HEK293 (cell line): ENCODE measurements around the gene PAQR9.
A peak's percentile ranks its signal among the peaks of the same experiment; 100 is the strongest.

Source experiments
- CTCF ChIA-PET: fragments of 350-600 bp; formaldehyde crosslinking; extraction: SDS; loops from one replicate; lab custom pipeline; 2021; ENCODE audit warnings: antibody characterized with exemption; lab: Yijun Ruan, JAX
- POLR2A ChIA-PET: fragments of 300-600 bp; formaldehyde crosslinking; extraction: SDS; loops from one replicate; lab custom pipeline; 2020; ENCODE audit warnings: antibody characterized with exemption, inconsistent platforms; lab: Yijun Ruan, JAX
- H3K27ac ChIP-seq: fragments of 200-500 bp; sonication (Bioruptor generic); 2 replicates; pipeline ENCODE4 v1.5.1; 2014; ENCODE audit warnings: low read depth, low read length, control low read depth, inconsistent platforms; ENCODE audit errors: extremely low read depth
- H3K36me3 ChIP-seq, 2 experiments: fragments of 200-500 bp in 1 of 2; sonication (Bioruptor generic) in 1 of 2; 1 replicate in 1 of 2; 2 replicates in 1 of 2; pipeline ENCODE4 v1.5.1; 2014 to 2017; ENCODE audit warnings: inconsistent platforms in 2 of 2, low read length in 2 of 2; ENCODE audit not compliant: control insufficient read depth in 2 of 2, insufficient read depth in 1 of 2
- H3K4me1 ChIP-seq: fragments of 200-500 bp; sonication (Bioruptor generic); 2 replicates; pipeline ENCODE4 v1.5.1; 2014; ENCODE audit warnings: mild to moderate bottlenecking, low read length, inconsistent platforms; ENCODE audit not compliant: control insufficient read depth, insufficient read depth
- H3K4me3 ChIP-seq: 2 replicates; pipeline ENCODE4 v1.5.1; 2011; ENCODE audit warnings: low read depth, mild to moderate bottlenecking, control low read depth, low read length, moderate library complexity
- H3K9me3 ChIP-seq: fragments of 200-500 bp; sonication (Bioruptor generic); 2 replicates; pipeline ENCODE4 v1.5.1; 2014; ENCODE audit warnings: low read depth, low read length, inconsistent platforms; ENCODE audit not compliant: control insufficient read depth, insufficient read depth
- BCL11A ChIP-seq: fragments of 450-650 bp; formaldehyde crosslinking; IDR thresholded peaks from 2 replicates; pipeline ENCODE4 v1.5.1; 2016; ENCODE audit warnings: low read depth, missing biosample characterization, missing genetic modification characterization
- GLIS2 ChIP-seq: fragments of 450-650 bp; formaldehyde crosslinking; IDR thresholded peaks from 2 replicates; pipeline ENCODE4 v1.5.1; 2016; ENCODE audit warnings: missing biosample characterization, missing genetic modification characterization
- ZBTB20 ChIP-seq: fragments of 450-650 bp; formaldehyde crosslinking; IDR thresholded peaks from 2 replicates; pipeline ENCODE4 v1.5.1; 2016; ENCODE audit warnings: missing biosample characterization, missing genetic modification characterization
- ZBTB8A ChIP-seq: fragments of 450-650 bp; formaldehyde crosslinking; IDR thresholded peaks from 2 replicates; pipeline ENCODE4 v1.5.1; 2016; ENCODE audit warnings: missing biosample characterization, missing genetic modification characterization
- ZFHX2 ChIP-seq: fragments of 450-650 bp; formaldehyde crosslinking; conservative IDR thresholded peaks from 2 replicates; pipeline ENCODE4 v1.5.1; 2016; ENCODE audit warnings: missing biosample characterization, missing genetic modification characterization
- ZFP3 ChIP-seq: fragments of 450-650 bp; formaldehyde crosslinking; IDR thresholded peaks from 2 replicates; pipeline ENCODE4 v1.5.1; 2016; ENCODE audit warnings: low read depth, missing biosample characterization, missing genetic modification characterization
- ZNF174 ChIP-seq: fragments of 450-650 bp; formaldehyde crosslinking; IDR thresholded peaks from 2 replicates; pipeline ENCODE4 v1.5.0; 2017; ENCODE audit warnings: missing biosample characterization, mild to moderate bottlenecking, missing genetic modification characterization
- ZNF202 ChIP-seq: fragments of 450-650 bp; formaldehyde crosslinking; IDR thresholded peaks from 2 replicates; pipeline ENCODE4 v1.5.1; 2016; ENCODE audit warnings: missing biosample characterization, missing genetic modification characterization, borderline replicate concordance
- ZNF335 ChIP-seq: fragments of 450-650 bp; formaldehyde crosslinking; conservative IDR thresholded peaks from 2 replicates; pipeline ENCODE4 v1.5.1; 2016; ENCODE audit warnings: missing biosample characterization, missing genetic modification characterization
- ZNF350 ChIP-seq: fragments of 450-650 bp; formaldehyde crosslinking; IDR thresholded peaks from 2 replicates; pipeline ENCODE4 v1.5.0; 2017; ENCODE audit warnings: missing biosample characterization, mild to moderate bottlenecking, missing genetic modification characterization
- ZNF600 ChIP-seq: fragments of 450-650 bp; formaldehyde crosslinking; IDR thresholded peaks from 2 replicates; pipeline ENCODE4 v1.5.1; 2016; ENCODE audit warnings: missing biosample characterization, missing genetic modification characterization
- ZNF654 ChIP-seq: fragments of 450-650 bp; formaldehyde crosslinking; IDR thresholded peaks from 2 replicates; pipeline ENCODE4 v1.5.1; 2016; ENCODE audit warnings: low read depth, missing biosample characterization, missing genetic modification characterization
- ZNF664 ChIP-seq: fragments of 450-650 bp; formaldehyde crosslinking; IDR thresholded peaks from 2 replicates; pipeline ENCODE4 v1.5.1; 2016; ENCODE audit warnings: missing biosample characterization, missing genetic modification characterization
- ZSCAN23 ChIP-seq: fragments of 450-650 bp; formaldehyde crosslinking; IDR thresholded peaks from 2 replicates; pipeline ENCODE4 v1.5.1; 2016; ENCODE audit warnings: missing biosample characterization, missing genetic modification characterization
- TF ChIP-seq, protein P1 (sequence below): fragments of 450-650 bp; formaldehyde crosslinking; conservative IDR thresholded peaks from 2 replicates; pipeline ENCODE4 v1.5.1; 2016; ENCODE audit warnings: low read depth, missing biosample characterization, missing genetic modification characterization
- TF ChIP-seq, protein P2 (sequence below): fragments of 450-650 bp; formaldehyde crosslinking; IDR thresholded peaks from 2 replicates; pipeline ENCODE4 v1.5.1; 2016; ENCODE audit warnings: missing biosample characterization, missing genetic modification characterization
- TF ChIP-seq, protein P3 (sequence below): fragments of 450-650 bp; formaldehyde crosslinking; IDR thresholded peaks from 2 replicates; pipeline ENCODE4; 2016; ENCODE audit warnings: missing biosample characterization, missing genetic modification characterization
- TF ChIP-seq, protein P4 (sequence below): fragments of 450-650 bp; formaldehyde crosslinking; IDR thresholded peaks from 2 replicates; pipeline ENCODE4 v1.5.1; 2017; ENCODE audit warnings: missing biosample characterization, missing genetic modification characterization

PAQR9 gene

DNA sequence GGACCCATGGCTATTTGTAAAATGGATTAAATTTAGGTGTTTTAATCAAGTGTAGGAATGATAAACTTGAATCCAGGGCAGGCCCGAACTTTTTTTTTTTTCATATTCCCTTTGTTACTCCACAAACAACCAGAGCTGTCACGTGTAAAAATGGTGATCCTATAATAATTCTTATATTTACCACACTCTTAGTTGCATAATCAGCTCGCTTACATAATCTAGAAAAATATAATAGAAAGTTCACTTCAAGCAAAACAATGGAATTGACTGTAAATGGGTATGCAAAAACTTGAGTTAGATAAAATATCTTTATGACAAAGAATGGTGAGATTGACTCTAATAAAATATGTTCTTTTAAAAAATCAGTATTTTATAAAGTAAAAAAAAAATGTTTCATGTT is 2.1 kb upstream of the PAQR9 start (continued):
- TF ChIP-seq ZSCAN23 (tag by site-specific recombination) (no peak), ZNF174 (tag by site-specific recombination) (no peak), ZNF664 (no peak), ZFP3 (no peak)
- TF ChIP-seq, protein P1, sequence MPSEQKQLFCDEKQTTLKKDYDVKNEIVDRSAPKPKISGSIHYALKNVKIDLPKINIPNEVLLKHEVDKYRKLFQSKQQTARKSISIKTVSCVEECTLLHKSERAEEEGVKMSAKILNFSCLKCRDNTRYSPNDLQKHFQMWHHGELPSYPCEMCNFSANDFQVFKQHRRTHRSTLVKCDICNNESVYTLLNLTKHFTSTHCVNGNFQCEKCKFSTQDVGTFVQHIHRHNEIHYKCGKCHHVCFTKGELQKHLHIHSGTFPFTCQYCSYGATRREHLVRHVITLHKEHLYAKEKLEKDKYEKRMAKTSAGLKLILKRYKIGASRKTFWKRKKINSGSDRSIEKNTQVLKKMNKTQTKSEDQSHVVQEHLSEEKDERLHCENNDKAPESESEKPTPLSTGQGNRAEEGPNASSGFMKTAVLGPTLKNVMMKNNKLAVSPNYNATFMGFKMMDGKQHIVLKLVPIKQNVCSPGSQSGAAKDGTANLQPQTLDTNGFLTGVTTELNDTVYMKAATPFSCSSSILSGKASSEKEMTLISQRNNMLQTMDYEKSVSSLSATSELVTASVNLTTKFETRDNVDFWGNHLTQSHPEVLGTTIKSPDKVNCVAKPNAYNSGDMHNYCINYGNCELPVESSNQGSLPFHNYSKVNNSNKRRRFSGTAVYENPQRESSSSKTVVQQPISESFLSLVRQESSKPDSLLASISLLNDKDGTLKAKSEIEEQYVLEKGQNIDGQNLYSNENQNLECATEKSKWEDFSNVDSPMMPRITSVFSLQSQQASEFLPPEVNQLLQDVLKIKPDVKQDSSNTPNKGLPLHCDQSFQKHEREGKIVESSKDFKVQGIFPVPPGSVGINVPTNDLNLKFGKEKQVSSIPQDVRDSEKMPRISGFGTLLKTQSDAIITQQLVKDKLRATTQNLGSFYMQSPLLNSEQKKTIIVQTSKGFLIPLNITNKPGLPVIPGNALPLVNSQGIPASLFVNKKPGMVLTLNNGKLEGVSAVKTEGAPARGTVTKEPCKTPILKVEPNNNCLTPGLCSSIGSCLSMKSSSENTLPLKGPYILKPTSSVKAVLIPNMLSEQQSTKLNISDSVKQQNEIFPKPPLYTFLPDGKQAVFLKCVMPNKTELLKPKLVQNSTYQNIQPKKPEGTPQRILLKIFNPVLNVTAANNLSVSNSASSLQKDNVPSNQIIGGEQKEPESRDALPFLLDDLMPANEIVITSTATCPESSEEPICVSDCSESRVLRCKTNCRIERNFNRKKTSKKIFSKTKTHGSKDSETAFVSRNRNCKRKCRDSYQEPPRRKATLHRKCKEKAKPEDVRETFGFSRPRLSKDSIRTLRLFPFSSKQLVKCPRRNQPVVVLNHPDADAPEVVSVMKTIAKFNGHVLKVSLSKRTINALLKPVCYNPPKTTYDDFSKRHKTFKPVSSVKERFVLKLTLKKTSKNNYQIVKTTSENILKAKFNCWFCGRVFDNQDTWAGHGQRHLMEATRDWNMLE (tag by site-specific recombination): no peak

DNA sequence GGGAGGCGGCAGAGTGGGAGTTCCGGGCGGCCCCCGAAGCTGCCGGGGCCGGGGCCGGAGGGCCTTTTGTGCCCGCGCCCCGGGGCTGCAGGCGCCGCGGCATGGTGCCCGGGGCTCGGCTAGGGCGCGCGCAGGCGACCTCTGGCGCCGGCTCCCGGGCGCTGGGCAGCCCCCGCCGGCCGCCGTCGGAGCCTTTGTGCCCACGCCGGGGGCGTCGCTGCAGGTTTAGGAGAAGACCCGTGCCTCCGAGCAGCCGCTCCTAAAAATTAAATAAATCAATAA is 299 bp downstream of the PAQR9 start:
- no peak for TF ChIP-seq ZFP3
- TF ChIP-seq, all 188 proteins: peak for 0
- no peaks in the 10 kb centered on the region for H3K9me3 ChIP-seq
- ChIA-PET POLR2A (no interaction called here), CTCF (no interaction called here)
- H3K36me3 ChIP-seq: no peaks in the 10 kb centered on the region
- no peaks in the 10 kb centered on the region for H3K4me1 ChIP-seq
- H3K4me3 ChIP-seq: peak overlapping the region; percentile 55
- peak overlapping the region; percentile 45; the same call in 1 of the 2 replicates for H3K27ac ChIP-seq

DNA sequence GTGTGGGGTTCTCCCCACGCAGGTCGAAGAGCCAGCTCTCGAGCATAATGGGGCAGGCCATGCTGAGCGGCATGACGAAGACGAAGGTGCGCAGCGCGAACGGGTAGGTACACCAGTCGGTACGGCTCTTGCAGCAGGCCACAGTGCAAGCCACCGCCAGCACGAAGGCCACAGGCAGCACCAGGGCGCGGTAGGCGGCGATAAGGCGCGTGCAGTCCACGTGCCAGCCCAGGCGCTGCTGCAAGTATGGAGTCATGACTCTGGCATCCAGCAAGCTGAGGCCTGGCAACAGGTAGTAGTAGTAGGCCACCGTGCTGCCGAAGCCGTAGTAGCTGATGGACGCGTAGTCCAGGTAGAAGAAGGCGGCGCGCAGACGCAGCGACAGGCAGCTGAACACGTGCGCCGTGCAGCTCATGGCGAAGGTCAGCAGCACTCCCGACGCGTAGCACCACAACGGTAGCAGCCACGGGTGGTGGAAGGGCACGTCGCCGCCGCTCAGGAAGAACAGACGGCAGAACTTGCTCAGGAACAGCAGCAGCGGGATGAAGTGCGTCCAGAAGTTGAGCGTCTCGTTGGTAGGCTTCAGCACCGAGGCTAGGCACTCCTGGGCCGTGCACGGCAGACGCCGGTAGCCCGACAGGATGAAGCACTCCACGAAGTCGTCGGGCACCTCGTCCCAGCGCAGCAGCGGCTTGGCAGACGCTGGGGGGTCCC is 797 bp downstream of the PAQR9 start:
- Histone ChIP-seq H3K4me3 (peak overlapping the region; percentile 55), H3K9me3 (no peaks in the 10 kb centered on the region), H3K36me3 (no peaks in the 10 kb centered on the region), H3K27ac (peak overlapping the region; percentile 45; the same call in 1 of the 2 replicates), H3K4me1 (no peaks in the 10 kb centered on the region)
- ChIA-PET POLR2A (no interaction called here), CTCF (no interaction called here)
- peak; percentile 52 for TF ChIP-seq ZBTB20 (tag by site-specific recombination)
- no peak for TF ChIP-seq BCL11A (tag by site-specific recombination)
- TF ChIP-seq ZNF654 (tag by site-specific recombination): no peak
- peak; percentile 44; the same call in 1 of the 2 replicates for TF ChIP-seq GLIS2 (tag by site-specific recombination)
- TF ChIP-seq ZNF202: peak; percentile 10; the same call in 1 of the 2 replicates
- TF ChIP-seq ZFHX2: no peak
- TF ChIP-seq, protein P2, sequence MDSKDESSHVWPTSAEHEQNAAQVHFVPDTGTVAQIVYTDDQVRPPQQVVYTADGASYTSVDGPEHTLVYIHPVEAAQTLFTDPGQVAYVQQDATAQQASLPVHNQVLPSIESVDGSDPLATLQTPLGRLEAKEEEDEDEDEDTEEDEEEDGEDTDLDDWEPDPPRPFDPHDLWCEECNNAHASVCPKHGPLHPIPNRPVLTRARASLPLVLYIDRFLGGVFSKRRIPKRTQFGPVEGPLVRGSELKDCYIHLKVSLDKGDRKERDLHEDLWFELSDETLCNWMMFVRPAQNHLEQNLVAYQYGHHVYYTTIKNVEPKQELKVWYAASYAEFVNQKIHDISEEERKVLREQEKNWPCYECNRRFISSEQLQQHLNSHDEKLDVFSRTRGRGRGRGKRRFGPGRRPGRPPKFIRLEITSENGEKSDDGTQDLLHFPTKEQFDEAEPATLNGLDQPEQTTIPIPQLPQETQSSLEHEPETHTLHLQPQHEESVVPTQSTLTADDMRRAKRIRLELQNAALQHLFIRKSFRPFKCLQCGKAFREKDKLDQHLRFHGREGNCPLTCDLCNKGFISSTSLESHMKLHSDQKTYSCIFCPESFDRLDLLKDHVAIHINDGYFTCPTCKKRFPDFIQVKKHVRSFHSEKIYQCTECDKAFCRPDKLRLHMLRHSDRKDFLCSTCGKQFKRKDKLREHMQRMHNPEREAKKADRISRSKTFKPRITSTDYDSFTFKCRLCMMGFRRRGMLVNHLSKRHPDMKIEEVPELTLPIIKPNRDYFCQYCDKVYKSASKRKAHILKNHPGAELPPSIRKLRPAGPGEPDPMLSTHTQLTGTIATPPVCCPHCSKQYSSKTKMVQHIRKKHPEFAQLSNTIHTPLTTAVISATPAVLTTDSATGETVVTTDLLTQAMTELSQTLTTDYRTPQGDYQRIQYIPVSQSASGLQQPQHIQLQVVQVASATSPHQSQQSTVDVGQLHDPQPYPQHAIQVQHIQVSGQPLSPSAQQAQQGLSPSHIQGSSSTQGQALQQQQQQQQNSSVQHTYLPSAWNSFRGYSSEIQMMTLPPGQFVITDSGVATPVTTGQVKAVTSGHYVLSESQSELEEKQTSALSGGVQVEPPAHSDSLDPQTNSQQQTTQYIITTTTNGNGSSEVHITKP (tag by site-specific recombination): no peak
- peak; percentile 59 for TF ChIP-seq ZNF335 (tag by site-specific recombination)
- no peak for TF ChIP-seq ZNF350 (tag by site-specific recombination)
- TF ChIP-seq, protein P3, sequence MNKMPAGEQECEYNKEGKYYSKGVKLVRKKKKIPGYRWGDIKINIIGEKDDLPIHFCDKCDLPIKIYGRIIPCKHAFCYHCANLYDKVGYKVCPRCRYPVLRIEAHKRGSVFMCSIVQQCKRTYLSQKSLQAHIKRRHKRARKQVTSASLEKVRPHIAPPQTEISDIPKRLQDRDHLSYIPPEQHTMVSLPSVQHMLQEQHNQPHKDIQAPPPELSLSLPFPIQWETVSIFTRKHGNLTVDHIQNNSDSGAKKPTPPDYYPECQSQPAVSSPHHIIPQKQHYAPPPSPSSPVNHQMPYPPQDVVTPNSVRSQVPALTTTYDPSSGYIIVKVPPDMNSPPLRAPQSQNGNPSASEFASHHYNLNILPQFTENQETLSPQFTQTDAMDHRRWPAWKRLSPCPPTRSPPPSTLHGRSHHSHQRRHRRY (tag by site-specific recombination): no peak
- TF ChIP-seq ZBTB8A (tag by site-specific recombination): peak; percentile 33; the same call in 1 of the 2 replicates
- TF ChIP-seq ZNF600 (tag by site-specific recombination): peak; percentile 61
- TF ChIP-seq, protein P4, sequence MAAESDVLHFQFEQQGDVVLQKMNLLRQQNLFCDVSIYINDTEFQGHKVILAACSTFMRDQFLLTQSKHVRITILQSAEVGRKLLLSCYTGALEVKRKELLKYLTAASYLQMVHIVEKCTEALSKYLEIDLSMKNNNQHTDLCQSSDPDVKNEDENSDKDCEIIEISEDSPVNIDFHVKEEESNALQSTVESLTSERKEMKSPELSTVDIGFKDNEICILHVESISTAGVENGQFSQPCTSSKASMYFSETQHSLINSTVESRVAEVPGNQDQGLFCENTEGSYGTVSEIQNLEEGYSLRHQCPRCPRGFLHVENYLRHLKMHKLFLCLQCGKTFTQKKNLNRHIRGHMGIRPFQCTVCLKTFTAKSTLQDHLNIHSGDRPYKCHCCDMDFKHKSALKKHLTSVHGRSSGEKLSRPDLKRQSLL (tag by site-specific recombination): no peak
